ENCODE results near the gene KCNMB3. TPM values are rescaled to one million over a fixed set of nuclear protein-coding genes. Genes with fewer than 3 reads are reported as not detected.

Gene KCNMB3
- total and polyA plus RNA-seq, 2 of the 8 experiments (the other 6 are each of a cell fraction or from before 2014, with no cell fraction given) = 1.7 to 2.0 TPM

- H3K23me2 ChIP-seq (ENCODE audit: low read depth, low read length) = no peaks in the 10 kb centered on the region
- no peak overlapping the region for H2AK5ac ChIP-seq (ENCODE audit: low read depth, low read length)
- H3K79me1 ChIP-seq (ENCODE audit: low read depth, low read length) = no peaks in the 10 kb centered on the region
- H2BK12ac ChIP-seq (ENCODE audit: low read depth, low read length) = no peak overlapping the region
- TF ChIP-seq CTBP2 (IDR thresholded peaks at IDR 0.05; ENCODE audit: borderline replicate concordance, insufficient read depth, insufficient read length, low read length) = no peak
- no peak for TF ChIP-seq HDAC6 (IDR thresholded peaks at IDR 0.05; ENCODE audit: low read depth, low read length)
- no peak for TF ChIP-seq POLR2AphosphoS5 (IDR thresholded peaks at IDR 0.05; ENCODE audit: low read depth, low read length)
- TF ChIP-seq CTCF (IDR thresholded peaks at IDR 0.05; ENCODE audit: control extremely low read depth in 1 of 3, insufficient read depth in 1 of 3, low read depth in 1 of 3, low read length in 3 of 3) = no peak
- TF ChIP-seq CHD2 (IDR thresholded peaks at IDR 0.05; ENCODE audit: low read length) = no peak
- no peak for TF ChIP-seq RFX5 (IDR thresholded peaks at IDR 0.05; ENCODE audit: borderline replicate concordance, low read depth, low read length)
- TF ChIP-seq SUZ12 (IDR thresholded peaks at IDR 0.05; ENCODE audit: low read length) = no peak
- TF ChIP-seq GABPA (IDR thresholded peaks at IDR 0.05; ENCODE audit: borderline replicate concordance, insufficient read depth, low read length) = no peak
- TF ChIP-seq CREB1 (IDR thresholded peaks at IDR 0.05) = no peak
- peaks cover 0 to 4% (median 0%) of the 10 kb centered on the region in 4 experiments; a peak in 1 of 7 replicates for H3K4me1 ChIP-seq (replicated peaks in 1 of 4; ENCODE audit: control insufficient read depth in 3 of 4, insufficient read depth in 4 of 4, low read length in 3 of 4)
- H2BK5ac ChIP-seq (ENCODE audit: low read depth, low read length) = no peak overlapping the region
- no peak overlapping the region for H2BK15ac ChIP-seq (ENCODE audit: low read length)
- no peaks in the 10 kb centered on the region for H4K20me1 ChIP-seq (replicated peaks in 1 of 2; ENCODE audit: control insufficient read depth in 1 of 2, insufficient read depth in 2 of 2, low read length in 2 of 2)
- WGBS, 2 experiments (ENCODE audit: extremely low coverage in 1 of 2, insufficient coverage in 1 of 2, insufficient read length in 1 of 2, insufficient replicate concordance in 2 of 2, low coverage in 1 of 2, low lambda C conversion rate in 2 of 2, missing lambda C conversion rate in 1 of 2) = 66% methylated on average over 4 of the region's 4 CpGs; no CpG with 5 or more reads in 1 of the 2 experiments
- no peak overlapping the region for H4K91ac ChIP-seq (replicated peaks; ENCODE audit: insufficient read length, low read length)
- H3K14ac ChIP-seq (ENCODE audit: insufficient read length) = no peak overlapping the region
- ChIA-PET POLR2A (ENCODE audit: partially characterized antibody) (no interaction called here), CTCF (ENCODE audit: partially characterized antibody) (interaction anchor here (0.5 to 1.4 kb wide), 6 partner anchors 13 to 501 kb away, joined by 3 to 5 read pairs (median 3); no protein-coding TSS in a partner anchor)
- no peak overlapping the region for H4K8ac ChIP-seq (ENCODE audit: extremely low read depth, insufficient read depth, low read length)
- DNase-seq (ENCODE audit: low read depth in 1 of 2, low spot score in 2 of 2) (no peak), FAIRE-seq (no peak)
- no peaks in the 10 kb centered on the region for H3K27me3 ChIP-seq (replicated peaks in 1 of 4; ENCODE audit: control insufficient read depth in 3 of 4, extremely low read depth in 1 of 4, insufficient read depth in 3 of 4, low read length in 3 of 4)
- H2AFZ ChIP-seq (ENCODE audit: low read length) = peak overlapping the region; percentile 81; the same call in 1 of the 2 replicates
- H3K4ac ChIP-seq (replicated peaks; ENCODE audit: insufficient read length, low read depth, low read length) = no peak overlapping the region
- H3K56ac ChIP-seq (replicated peaks; ENCODE audit: insufficient read length, low read depth, low read length) = no peak overlapping the region
- H3K4me3 ChIP-seq (ENCODE audit: extremely low read depth in 1 of 4, insufficient read depth in 2 of 4, low read depth in 3 of 4, low read length in 4 of 4) = no peak overlapping the region
- no peak overlapping the region for H3K18ac ChIP-seq (ENCODE audit: extremely low read depth, low read length)
- H2BK20ac ChIP-seq (ENCODE audit: low read length) = no peak overlapping the region
- H2BK120ac ChIP-seq (replicated peaks; ENCODE audit: low read depth, low read length) = no peak overlapping the region
- H3K36me3 ChIP-seq (ENCODE audit: control insufficient read depth in 2 of 4, insufficient read depth in 4 of 4, low read length in 3 of 4) = no peaks in the 10 kb centered on the region
- H3K79me2 ChIP-seq (ENCODE audit: control insufficient read depth in 1 of 2, insufficient read depth in 2 of 2, low read length in 2 of 2) = no peaks in the 10 kb centered on the region
- H3K23ac ChIP-seq (ENCODE audit: insufficient read length) = no peak overlapping the region
- H3K27ac ChIP-seq (ENCODE audit: low read depth, low read length) = no peak overlapping the region
- H3K4me2 ChIP-seq (ENCODE audit: insufficient read depth in 1 of 2, low read depth in 2 of 2, low read length in 2 of 2) = no peak overlapping the region
- no peak overlapping the region for H4K5ac ChIP-seq (ENCODE audit: insufficient read length, low read depth, low read length)
- H3K9me3 ChIP-seq (ENCODE audit: insufficient read depth in 2 of 2, low read depth in 1 of 2, low read length in 1 of 2) = no peaks in the 10 kb centered on the region
- H3K9ac ChIP-seq (replicated peaks in 1 of 4; ENCODE audit: extremely low read depth in 1 of 4, low read depth in 3 of 4, low read length in 3 of 4) = no peak overlapping the region
Observed at GRCh38 chr3:179278932-179279693, 28.2 kb upstream of the KCNMB3 start.
